Neural cell (in vitro differentiated cells): Measurements from ENCODE around the gene ZBTB5. TPM values are rescaled to one million over a fixed set of nuclear protein-coding genes. Genes with fewer than 3 reads are reported as not detected.

Experiments used
- H2AFZ ChIP-seq: fragments of 200-600, 300-800 bp; sonication (generic), shearing (Covaris generic); 2 replicates; pipeline ENCODE4 v1.6.0; 2014; ENCODE audit warnings: low read depth, mild to moderate bottlenecking, antibody characterized with exemption, low read length, moderate library complexity
- H3F3A ChIP-seq: fragments of 200-600 bp; shearing (Covaris generic); 2 replicates; pipeline ENCODE4 v1.6.1; 2016; ENCODE audit warnings: mild to moderate bottlenecking, moderate library complexity, mixed read lengths, antibody characterized with exemption, low read length; ENCODE audit not compliant: insufficient read depth, poor library complexity, severe bottlenecking
- H3K27ac ChIP-seq: fragments of 200-600, 300-800 bp; sonication (generic), shearing (Covaris generic); 2 replicates; pipeline ENCODE4 v1.5.1; 2014; ENCODE audit warnings: mild to moderate bottlenecking, low read length, moderate library complexity
- H3K27me3 ChIP-seq: fragments of 300-800, 200-600 bp; sonication (generic), shearing (Covaris generic); 2 replicates; pipeline ENCODE4 v1.6.0; 2014; ENCODE audit warnings: mild to moderate bottlenecking, low read depth, low read length, moderate library complexity; ENCODE audit not compliant: insufficient read depth
- H3K36me3 ChIP-seq: fragments of 300-800, 200-600 bp; sonication (generic), shearing (Covaris generic); 2 replicates; pipeline ENCODE4 v1.5.1; 2014; ENCODE audit warnings: mild to moderate bottlenecking, antibody characterized with exemption, low read length, moderate library complexity; ENCODE audit not compliant: insufficient read depth
- H3K4me2 ChIP-seq: fragments of 300-800, 200-600 bp; sonication (generic), shearing (Covaris generic); 2 replicates; pipeline ENCODE4 v1.6.0; 2014; ENCODE audit warnings: mild to moderate bottlenecking, low read length
- H3K4me3 ChIP-seq: fragments of 300-800, 200-600 bp; sonication (generic), shearing (Covaris generic); 2 replicates; pipeline ENCODE4 v1.5.1; 2014; ENCODE audit warnings: mild to moderate bottlenecking, low read length, moderate library complexity
- H3K79me2 ChIP-seq: fragments of 200-600 bp; shearing (Covaris generic); replicated peaks from 2 replicates; pipeline ENCODE4 v1.6.0; 2014; ENCODE audit warnings: mild to moderate bottlenecking, low read length, moderate library complexity; ENCODE audit not compliant: insufficient read depth
- H3K9ac ChIP-seq: fragments of 300-800, 200-600 bp; sonication (generic), shearing (Covaris generic); 2 replicates; pipeline ENCODE4 v1.6.1; 2016; ENCODE audit warnings: mild to moderate bottlenecking, low read length, mixed read lengths
- H3K9me2 ChIP-seq: fragments of 200-600 bp; shearing (Covaris generic); 2 replicates; pipeline ENCODE4 v1.6.1; 2016; ENCODE audit warnings: mild to moderate bottlenecking, low read length, mixed read lengths; ENCODE audit not compliant: insufficient read depth
- H3K9me3 ChIP-seq: fragments of 200-600, 300-800 bp; sonication (generic), shearing (Covaris generic); 2 replicates; pipeline ENCODE4 v1.6.1; 2016; ENCODE audit warnings: mild to moderate bottlenecking, mixed run types, low read length, moderate library complexity, mixed read lengths
- H4K20me1 ChIP-seq: fragments of 200-600 bp; shearing (Covaris generic); 2 replicates; pipeline ENCODE4 v1.6.1; 2016; ENCODE audit warnings: mild to moderate bottlenecking, mixed run types; ENCODE audit not compliant: insufficient read depth
- CTCF ChIP-seq: fragments of 450-650 bp; IDR thresholded peaks from 2 replicates; pipeline ENCODE4 v1.5.1; 2014; ENCODE audit warnings: antibody characterized with exemption, mild to moderate bottlenecking, moderate library complexity; ENCODE audit not compliant: poor library complexity, severe bottlenecking
- EP300 ChIP-seq: fragments of 450-650 bp; conservative IDR thresholded peaks from 2 replicates; pipeline ENCODE4 v1.6.1; 2014; ENCODE audit warnings: antibody characterized with exemption, mild to moderate bottlenecking, moderate library complexity; ENCODE audit not compliant: poor library complexity, severe bottlenecking
- EZH2 ChIP-seq: fragments of 200-600, 300-800 bp; shearing (Covaris generic), sonication (generic); IDR thresholded peaks from 2 replicates; pipeline ENCODE4 v1.6.1; 2014; ENCODE audit warnings: antibody characterized with exemption, low read length, borderline replicate concordance, mild to moderate bottlenecking; ENCODE audit not compliant: insufficient read depth, poor library complexity, severe bottlenecking
- MXI1 ChIP-seq: fragments of 450-650 bp; conservative IDR thresholded peaks from 2 replicates; pipeline ENCODE4 v1.6.1; 2014; ENCODE audit warnings: antibody characterized with exemption, mild to moderate bottlenecking; ENCODE audit not compliant: poor library complexity, severe bottlenecking
- POLR2AphosphoS5 ChIP-seq: IDR thresholded peaks from 2 replicates; pipeline ENCODE4 v1.6.1; 2012
- RAD21 ChIP-seq: fragments of 450-650 bp; conservative IDR thresholded peaks from 2 replicates; pipeline ENCODE4 v1.6.1; 2014; ENCODE audit warnings: antibody characterized with exemption, mild to moderate bottlenecking, moderate library complexity
- REST ChIP-seq: IDR thresholded peaks from 2 replicates; pipeline ENCODE4 v1.6.1; 2012; ENCODE audit warnings: borderline replicate concordance
- SMC3 ChIP-seq: fragments of 450-650 bp; conservative IDR thresholded peaks from 2 replicates; pipeline ENCODE4 v1.6.1; 2014; ENCODE audit warnings: antibody characterized with exemption, mild to moderate bottlenecking, moderate library complexity; ENCODE audit not compliant: poor library complexity
- TAF1 ChIP-seq: IDR thresholded peaks from 2 replicates; pipeline ENCODE4 v1.6.1; 2012; ENCODE audit warnings: low read depth
- polyA plus RNA-seq: library from polyadenylated mRNA; depleted of rRNA; stranded (reverse); fragments of >200 nt; gene quantifications from 2 replicates; pipeline ENCODE4 v1.2.3, GENCODE V29; 2014

Gene ZBTB5
- polyA plus RNA-seq, 1 donor from 2014 or later = 21.0 TPM

GRCh38 chr9:37498457-37498856 is 33.2 kb upstream of the ZBTB5 start:
- no peaks in the 10 kb centered on the region for H3K79me2 ChIP-seq
- no peaks in the 10 kb centered on the region for H3K36me3 ChIP-seq

GRCh38 chr9:37497320-37497719 is 32.1 kb upstream of the ZBTB5 start:
- Histone ChIP-seq H3K9me3 (no peaks in the 10 kb centered on the region), H4K20me1 (no peaks in the 10 kb centered on the region), H3K4me3 (no peak overlapping the region), H3F3A (no peaks in the 10 kb centered on the region), H3K9ac (no peak overlapping the region), H3K79me2 (no peaks in the 10 kb centered on the region), H3K4me2 (no peak overlapping the region), H3K27ac (no peak overlapping the region), H3K9me2 (no peaks in the 10 kb centered on the region), H2AFZ (no peak overlapping the region), H3K27me3 (no peaks in the 10 kb centered on the region), H3K36me3 (no peaks in the 10 kb centered on the region)
- no peak for TF ChIP-seq MXI1
- TF ChIP-seq EZH2 = no peak
- TF ChIP-seq SMC3 = no peak
- TF ChIP-seq TAF1 = no peak

More at GRCh38 chr9:37498457-37498856, 33.2 kb upstream of the ZBTB5 start:
- Histone ChIP-seq H3F3A (no peaks in the 10 kb centered on the region), H3K27ac (no peak overlapping the region), H2AFZ (no peak overlapping the region), H3K4me2 (no peak overlapping the region), H3K4me3 (no peak overlapping the region), H4K20me1 (no peaks in the 10 kb centered on the region), H3K27me3 (no peaks in the 10 kb centered on the region), H3K9me2 (no peaks in the 10 kb centered on the region), H3K9ac (no peak overlapping the region), H3K9me3 (no peaks in the 10 kb centered on the region)
- TF ChIP-seq EP300 (no peak), SMC3 (no peak), MXI1 (no peak), REST (no peak), POLR2AphosphoS5 (no peak), RAD21 (no peak), CTCF (no peak), TAF1 (no peak), EZH2 (no peak)

GRCh38 chr9:37496020-37496419 is 30.8 kb upstream of the ZBTB5 start:
- H3F3A ChIP-seq = no peaks in the 10 kb centered on the region
- no peaks in the 10 kb centered on the region for H3K79me2 ChIP-seq
- no peak overlapping the region for H3K4me2 ChIP-seq
- H3K36me3 ChIP-seq = no peaks in the 10 kb centered on the region
- H2AFZ ChIP-seq = no peak overlapping the region
- TF ChIP-seq EP300 (no peak), TAF1 (no peak), SMC3 (no peak), EZH2 (no peak), POLR2AphosphoS5 (no peak), REST (no peak), RAD21 (no peak), MXI1 (no peak), CTCF (no peak)
- H3K9me2 ChIP-seq = no peaks in the 10 kb centered on the region
- no peak overlapping the region for H3K27ac ChIP-seq
- H3K4me3 ChIP-seq = no peak overlapping the region
- H3K9me3 ChIP-seq = no peaks in the 10 kb centered on the region
- no peaks in the 10 kb centered on the region for H4K20me1 ChIP-seq
- no peaks in the 10 kb centered on the region for H3K27me3 ChIP-seq
- no peak overlapping the region for H3K9ac ChIP-seq
